Stimulated activated CD4-positive, alpha-beta T cell treated with anti-CD3 and anti-CD28 coated beads, Interleukin-1b, Interleukin-23, amount 100 ng/mL, for 4 hours (primary cell): ENCODE results near the gene STRIP2.
"Not testable (repeated sequence)": the region's sequence is repeated elsewhere in the genome, so short reads cannot be mapped to it uniquely, and the experiment has no call there.

Experiments
- DNase-seq, 2 donors: peaks; one replicate each; pipeline ENCODE4 v3.0.0-alpha.2; 2020; ENCODE audit warnings: low read depth in 2 of 2

The STRIP2 gene

GRCh38 chr7:129529643-129530042, 95.4 kb downstream of the STRIP2 start:
- DNase-seq: no peak

GRCh38 chr7:129530795-129531391, 96.7 kb downstream of the STRIP2 start:
- DNase-seq: peak; percentile 23 to 26

GRCh38 chr7:129531721-129532120, 97.5 kb downstream of the STRIP2 start:
- no peak for DNase-seq

GRCh38 chr7:129532375-129532774, 98.1 kb downstream of the STRIP2 start:
- DNase-seq: no peak

- not testable (repeated sequence) for DNase-seq
These were observed 100.5 kb downstream of the STRIP2 start for GRCh38 chr7:129534558-129535274.

GRCh38 chr7:129535896-129536295, 101.7 kb downstream of the STRIP2 start:
- no peak for DNase-seq

GRCh38 chr7:129536323-129536722, 102.1 kb downstream of the STRIP2 start:
- DNase-seq: no peak
